ENCODE measurements around the gene GTF2A2.

DNA sequence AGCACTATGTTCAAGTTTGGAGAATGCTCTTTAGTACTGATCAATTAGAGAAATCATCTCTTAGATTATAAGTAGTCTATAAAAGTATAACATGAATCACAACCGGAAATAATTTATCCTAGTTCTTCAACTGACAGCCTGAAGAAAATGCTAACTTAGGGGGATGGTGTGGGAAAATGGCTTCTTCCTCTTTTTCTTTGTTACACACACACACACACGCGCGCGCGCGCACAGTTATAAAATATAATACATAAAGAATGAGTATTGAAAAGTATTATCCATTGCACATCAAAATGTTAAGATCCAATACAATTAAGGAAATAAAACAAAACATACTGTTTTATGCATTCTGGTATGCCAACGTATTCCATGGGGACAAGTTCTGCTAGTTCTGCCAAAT lies 11.2 kb upstream of the GTF2A2 start:
- TF ChIP-seq, protein P1, sequence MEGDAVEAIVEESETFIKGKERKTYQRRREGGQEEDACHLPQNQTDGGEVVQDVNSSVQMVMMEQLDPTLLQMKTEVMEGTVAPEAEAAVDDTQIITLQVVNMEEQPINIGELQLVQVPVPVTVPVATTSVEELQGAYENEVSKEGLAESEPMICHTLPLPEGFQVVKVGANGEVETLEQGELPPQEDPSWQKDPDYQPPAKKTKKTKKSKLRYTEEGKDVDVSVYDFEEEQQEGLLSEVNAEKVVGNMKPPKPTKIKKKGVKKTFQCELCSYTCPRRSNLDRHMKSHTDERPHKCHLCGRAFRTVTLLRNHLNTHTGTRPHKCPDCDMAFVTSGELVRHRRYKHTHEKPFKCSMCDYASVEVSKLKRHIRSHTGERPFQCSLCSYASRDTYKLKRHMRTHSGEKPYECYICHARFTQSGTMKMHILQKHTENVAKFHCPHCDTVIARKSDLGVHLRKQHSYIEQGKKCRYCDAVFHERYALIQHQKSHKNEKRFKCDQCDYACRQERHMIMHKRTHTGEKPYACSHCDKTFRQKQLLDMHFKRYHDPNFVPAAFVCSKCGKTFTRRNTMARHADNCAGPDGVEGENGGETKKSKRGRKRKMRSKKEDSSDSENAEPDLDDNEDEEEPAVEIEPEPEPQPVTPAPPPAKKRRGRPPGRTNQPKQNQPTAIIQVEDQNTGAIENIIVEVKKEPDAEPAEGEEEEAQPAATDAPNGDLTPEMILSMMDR (conservative IDR thresholded peaks at IDR 0.05) = no peak
- no peak for TF ChIP-seq ZFX (IDR thresholded peaks at IDR 0.05)

Measured in C4-2B (cell line).